HG02938 (cell line): ENCODE measurements around the gene CACNA1C.

Experiments
- ATAC-seq: cut with Tn5 transposase; IDR thresholded peaks from one replicate; pipeline ENCODE4 v1.9.1; 2021; ENCODE audit warnings: mild to moderate bottlenecking, moderate library complexity; ENCODE audit not compliant: unreplicated experiment

The CACNA1C gene

GRCh38 chr12:2270846-2271245 is 218.1 kb downstream of the CACNA1C start:
- no peak for ATAC-seq

GRCh38 chr12:2271961-2272360 is 219.2 kb downstream of the CACNA1C start:
- no peak for ATAC-seq

GRCh38 chr12:2273288-2273687 is 220.5 kb downstream of the CACNA1C start:
- no peak for ATAC-seq

- no peak for ATAC-seq
Measured at GRCh38 chr12:2273751-2274150, 221.0 kb downstream of the CACNA1C start.

GRCh38 chr12:2274733-2275132 is 221.9 kb downstream of the CACNA1C start:
- ATAC-seq = no peak

- no peak for ATAC-seq
Measured at GRCh38 chr12:2276288-2277033, 223.7 kb downstream of the CACNA1C start.

- ATAC-seq = no peak
Measured at GRCh38 chr12:2277492-2278155, 224.8 kb downstream of the CACNA1C start.

- no peak for ATAC-seq
Measured at GRCh38 chr12:2281446-2281845, 228.7 kb downstream of the CACNA1C start.

GRCh38 chr12:2282318-2282717 is 229.5 kb downstream of the CACNA1C start:
- no peak for ATAC-seq

GRCh38 chr12:2283480-2283879 is 230.7 kb downstream of the CACNA1C start:
- ATAC-seq = no peak

GRCh38 chr12:2283916-2284315 is 231.1 kb downstream of the CACNA1C start:
- ATAC-seq = no peak

- ATAC-seq = no peak
Measured at GRCh38 chr12:2284321-2284813, 231.6 kb downstream of the CACNA1C start.

GRCh38 chr12:2284857-2285256 is 232.1 kb downstream of the CACNA1C start:
- ATAC-seq = no peak

GRCh38 chr12:2285462-2285861 is 232.7 kb downstream of the CACNA1C start:
- no peak for ATAC-seq

- ATAC-seq = no peak
Measured at GRCh38 chr12:2286047-2286446, 233.3 kb downstream of the CACNA1C start.

GRCh38 chr12:2286461-2287131 is 233.8 kb downstream of the CACNA1C start:
- no peak for ATAC-seq

- ATAC-seq = no peak
Measured at GRCh38 chr12:2287151-2287550, 234.4 kb downstream of the CACNA1C start.

- no peak for ATAC-seq
Measured at GRCh38 chr12:2287589-2287988, 234.8 kb downstream of the CACNA1C start.

- ATAC-seq = no peak
Measured at GRCh38 chr12:2288001-2288400, 235.2 kb downstream of the CACNA1C start.

GRCh38 chr12:2288471-2288870 is 235.7 kb downstream of the CACNA1C start:
- no peak for ATAC-seq

- no peak for ATAC-seq
Measured at GRCh38 chr12:2288875-2289274, 236.1 kb downstream of the CACNA1C start.

GRCh38 chr12:2289525-2289924 is 236.7 kb downstream of the CACNA1C start:
- no peak for ATAC-seq
